Measurements from ENCODE around the gene LHFPL3. TPM values are rescaled to one million over a fixed set of nuclear protein-coding genes. Genes with fewer than 3 reads are reported as not detected.

LHFPL3 gene
- total and polyA plus RNA-seq, 2 donors (not counting 3 experiments of a cell fraction or from before 2014, with no cell fraction given), result not detected

DNA sequence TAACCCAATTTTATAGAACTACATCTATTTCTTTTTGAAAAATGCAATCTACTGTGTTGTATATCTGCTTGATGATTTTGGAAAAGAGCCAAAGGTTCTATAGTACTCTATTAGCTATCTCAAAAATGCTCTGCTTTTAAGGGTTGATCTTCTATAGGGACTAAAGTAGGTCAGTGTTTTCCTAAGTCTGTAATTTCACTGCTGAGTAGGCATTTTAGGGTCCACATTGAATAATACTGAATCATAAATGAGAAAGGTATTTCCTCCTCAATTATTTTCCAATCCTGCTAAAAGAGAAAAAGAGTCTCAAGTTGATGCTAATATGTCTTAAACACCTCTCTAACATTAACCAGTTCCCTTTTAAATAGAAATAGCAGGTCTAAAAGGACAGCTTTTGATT, 244.2 kb downstream of the LHFPL3 start:
- no peak overlapping the region for H3K4me2 ChIP-seq (ENCODE audit: insufficient read depth, low read length)
- CTCF ChIA-PET, result no interaction called here
- H3K9me1 ChIP-seq (replicated peaks; ENCODE audit: control insufficient read depth, extremely low read depth, insufficient read depth, low read length), result no peaks in the 10 kb centered on the region
- no peak overlapping the region for H3K4me3 ChIP-seq (replicated peaks in 1 of 3; ENCODE audit: insufficient read depth in 1 of 3, low read depth in 1 of 3, low read length in 3 of 3)
- no TSS peak for BruUV-seq (replicated peaks)
- H3K27me3 ChIP-seq (ENCODE audit: control insufficient read depth in 2 of 2, insufficient read depth in 2 of 2, low read length in 2 of 2), result no peaks in the 10 kb centered on the region
- H3K27ac ChIP-seq (ENCODE audit: insufficient read depth, low read depth, low read length), result no peak overlapping the region
- POLR2A ChIA-PET, result no interaction called here
- no peaks in the 10 kb centered on the region for H3K9me3 ChIP-seq (replicated peaks; ENCODE audit: control insufficient read depth, insufficient read depth, low read length)
- no peak overlapping the region for H2AFZ ChIP-seq (ENCODE audit: low read depth, low read length)
- dilution Hi-C loops (cut with MboI; ENCODE audit: extremely low pct_ligation_motif_present, low sequenced_read_pairs) (no loop called here), intact Hi-C loops (cut with micrococcal nuclease) (no loop called here)
- H3K79me2 ChIP-seq (ENCODE audit: control insufficient read depth, insufficient read depth, low read length), result no peaks in the 10 kb centered on the region
- no peaks in the 10 kb centered on the region for H4K20me1 ChIP-seq (replicated peaks; ENCODE audit: control insufficient read depth, extremely low read depth, insufficient read depth, low read length)
- no peaks in the 10 kb centered on the region for H3K36me3 ChIP-seq (ENCODE audit: control insufficient read depth in 2 of 2, extremely low read depth in 1 of 2, insufficient read depth in 2 of 2, low read length in 2 of 2)
- H3K4me1 ChIP-seq (ENCODE audit: control insufficient read depth, extremely low read depth, insufficient read depth, low read length), result no peaks in the 10 kb centered on the region
- no peak for TF ChIP-seq JUN (IDR thresholded peaks at IDR 0.05; ENCODE audit: borderline replicate concordance, insufficient read depth, insufficient read length, low read depth)
- no peak for TF ChIP-seq MYC (IDR thresholded peaks at IDR 0.05; ENCODE audit: low read depth, low read length)
- TF ChIP-seq POLR2A (IDR thresholded peaks at IDR 0.05; ENCODE audit: low read depth, low read length), result no peak
- TF ChIP-seq, protein P1, sequence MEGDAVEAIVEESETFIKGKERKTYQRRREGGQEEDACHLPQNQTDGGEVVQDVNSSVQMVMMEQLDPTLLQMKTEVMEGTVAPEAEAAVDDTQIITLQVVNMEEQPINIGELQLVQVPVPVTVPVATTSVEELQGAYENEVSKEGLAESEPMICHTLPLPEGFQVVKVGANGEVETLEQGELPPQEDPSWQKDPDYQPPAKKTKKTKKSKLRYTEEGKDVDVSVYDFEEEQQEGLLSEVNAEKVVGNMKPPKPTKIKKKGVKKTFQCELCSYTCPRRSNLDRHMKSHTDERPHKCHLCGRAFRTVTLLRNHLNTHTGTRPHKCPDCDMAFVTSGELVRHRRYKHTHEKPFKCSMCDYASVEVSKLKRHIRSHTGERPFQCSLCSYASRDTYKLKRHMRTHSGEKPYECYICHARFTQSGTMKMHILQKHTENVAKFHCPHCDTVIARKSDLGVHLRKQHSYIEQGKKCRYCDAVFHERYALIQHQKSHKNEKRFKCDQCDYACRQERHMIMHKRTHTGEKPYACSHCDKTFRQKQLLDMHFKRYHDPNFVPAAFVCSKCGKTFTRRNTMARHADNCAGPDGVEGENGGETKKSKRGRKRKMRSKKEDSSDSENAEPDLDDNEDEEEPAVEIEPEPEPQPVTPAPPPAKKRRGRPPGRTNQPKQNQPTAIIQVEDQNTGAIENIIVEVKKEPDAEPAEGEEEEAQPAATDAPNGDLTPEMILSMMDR (IDR thresholded peaks at IDR 0.05; ENCODE audit: extremely low read depth in 1 of 2, insufficient read depth in 1 of 2, low read depth in 1 of 2, low read length in 2 of 2), result no peak
- no peak for TF ChIP-seq EZH2 (IDR thresholded peaks at IDR 0.05; ENCODE audit: borderline replicate concordance, low read depth, low read length, severe bottlenecking)
- TF ChIP-seq POLR2AphosphoS5 (IDR thresholded peaks at IDR 0.05; ENCODE audit: insufficient read depth, low read depth, low read length), result no peak
- no peak for TF ChIP-seq GATA2 (IDR thresholded peaks at IDR 0.05; ENCODE audit: insufficient read depth, insufficient read length, low read depth, low read length)
- TF ChIP-seq, protein P2, sequence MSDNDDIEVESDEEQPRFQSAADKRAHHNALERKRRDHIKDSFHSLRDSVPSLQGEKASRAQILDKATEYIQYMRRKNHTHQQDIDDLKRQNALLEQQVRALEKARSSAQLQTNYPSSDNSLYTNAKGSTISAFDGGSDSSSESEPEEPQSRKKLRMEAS (IDR thresholded peaks at IDR 0.05; ENCODE audit: insufficient read depth, insufficient read length), result no peak
- no peak for TF ChIP-seq FOS (IDR thresholded peaks at IDR 0.05; ENCODE audit: borderline replicate concordance, insufficient read depth, low read length)
- FAIRE-seq, result no peak
- DNase-seq (ENCODE audit: low read depth, low spot score), result no peak
- no peak overlapping the region for H3K9ac ChIP-seq (replicated peaks; ENCODE audit: extremely low read depth, insufficient read depth, low read length)

All from endothelial cell of umbilical vein (primary cell).